ENCODE data around the gene ETFDH.

GRCh38 chr4:158758703-158759102 lies 86.6 kb downstream of the ETFDH start:
- TF ChIP-seq CTCF (IDR thresholded peaks at IDR 0.05) = no peak
- TF ChIP-seq EP300 (IDR thresholded peaks at IDR 0.05) = no peak
- TF ChIP-seq POLR2A (IDR thresholded peaks at IDR 0.05) = no peak
